PC-9 (cell line): ENCODE data around the gene SMIM27.

Experiments
- EZH2 ChIP-seq: fragments of 200-600 bp; sonication (generic); IDR thresholded peaks from 2 replicates; pipeline ENCODE4 v1.8.0; 2017; ENCODE audit warnings: antibody characterized with exemption, low read depth
- TF ChIP-seq, protein P1 (sequence below): fragments of 200-600 bp; sonication (generic); conservative IDR thresholded peaks from 2 replicates; pipeline ENCODE4 v1.6.1; 2017; ENCODE audit warnings: mixed run types, antibody characterized with exemption, mild to moderate bottlenecking, moderate library complexity

DNA sequence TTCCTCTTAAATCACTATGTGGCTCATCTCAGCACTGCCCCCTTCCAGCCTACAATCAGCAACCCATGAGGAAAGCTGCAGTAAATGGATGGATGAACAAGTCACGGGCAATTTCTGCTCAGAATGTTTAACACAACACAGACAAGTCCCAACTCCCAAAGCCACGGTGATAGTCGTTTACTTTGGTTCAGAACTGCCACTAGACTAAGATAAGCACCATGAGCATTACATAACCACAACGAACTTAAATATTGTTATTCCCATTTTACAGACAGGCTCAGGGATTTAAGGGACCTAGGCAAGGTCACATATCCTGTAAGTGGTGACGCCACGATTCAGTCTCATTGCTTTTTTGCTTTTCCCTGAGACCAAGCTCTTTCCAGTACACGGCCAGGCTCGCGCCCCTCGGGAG, 2.0 kb upstream of the SMIM27 start:
- TF ChIP-seq, protein P1, sequence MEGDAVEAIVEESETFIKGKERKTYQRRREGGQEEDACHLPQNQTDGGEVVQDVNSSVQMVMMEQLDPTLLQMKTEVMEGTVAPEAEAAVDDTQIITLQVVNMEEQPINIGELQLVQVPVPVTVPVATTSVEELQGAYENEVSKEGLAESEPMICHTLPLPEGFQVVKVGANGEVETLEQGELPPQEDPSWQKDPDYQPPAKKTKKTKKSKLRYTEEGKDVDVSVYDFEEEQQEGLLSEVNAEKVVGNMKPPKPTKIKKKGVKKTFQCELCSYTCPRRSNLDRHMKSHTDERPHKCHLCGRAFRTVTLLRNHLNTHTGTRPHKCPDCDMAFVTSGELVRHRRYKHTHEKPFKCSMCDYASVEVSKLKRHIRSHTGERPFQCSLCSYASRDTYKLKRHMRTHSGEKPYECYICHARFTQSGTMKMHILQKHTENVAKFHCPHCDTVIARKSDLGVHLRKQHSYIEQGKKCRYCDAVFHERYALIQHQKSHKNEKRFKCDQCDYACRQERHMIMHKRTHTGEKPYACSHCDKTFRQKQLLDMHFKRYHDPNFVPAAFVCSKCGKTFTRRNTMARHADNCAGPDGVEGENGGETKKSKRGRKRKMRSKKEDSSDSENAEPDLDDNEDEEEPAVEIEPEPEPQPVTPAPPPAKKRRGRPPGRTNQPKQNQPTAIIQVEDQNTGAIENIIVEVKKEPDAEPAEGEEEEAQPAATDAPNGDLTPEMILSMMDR, result no peak
- TF ChIP-seq EZH2, result no peak
